Measurements from ENCODE around the gene STX19.
"Not testable (repeated sequence)": the region's sequence is repeated elsewhere in the genome, so short reads cannot be mapped to it uniquely, and the experiment has no call there.

STX19 gene

DNA sequence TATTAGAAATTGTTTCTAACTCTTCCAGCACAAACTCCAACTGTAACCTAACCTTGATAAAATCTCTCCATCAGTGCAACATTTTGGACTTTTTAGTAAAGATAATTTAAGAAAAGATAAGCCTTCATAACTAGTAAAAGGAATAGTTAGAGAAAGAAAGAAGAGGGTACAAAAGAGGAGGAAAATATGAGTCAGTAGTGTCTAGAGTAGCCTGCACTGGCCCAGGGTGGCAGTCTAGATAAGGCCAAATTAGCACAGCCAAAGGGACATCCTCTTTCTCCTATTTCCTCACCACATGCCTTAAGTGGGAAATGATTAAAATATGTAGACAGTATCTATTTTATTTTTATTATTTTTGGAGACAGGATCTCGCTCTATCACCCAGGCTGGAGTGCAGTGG, 58.4 kb downstream of the STX19 start:
- DNase-seq, result no peak

DNA sequence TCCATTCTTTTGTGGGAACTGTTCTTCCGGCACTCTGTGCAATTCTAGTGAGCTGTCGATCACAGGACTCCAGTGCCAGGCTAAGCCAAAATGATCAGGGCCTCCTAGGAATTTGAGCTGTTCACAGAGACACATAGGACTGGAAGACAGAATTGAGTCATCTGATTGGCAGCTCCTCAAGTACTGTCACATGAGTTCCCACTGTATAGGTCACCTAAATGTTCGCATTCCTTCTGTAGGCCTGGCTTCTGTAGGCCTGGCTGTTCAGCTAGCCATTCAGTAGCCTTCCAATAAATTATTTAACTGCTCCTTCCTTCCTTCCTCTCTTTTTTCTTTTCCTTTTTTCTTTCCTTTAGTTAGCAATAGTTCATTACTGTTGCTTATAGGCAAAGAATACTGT, 59.0 kb downstream of the STX19 start:
- no peak for DNase-seq

DNA sequence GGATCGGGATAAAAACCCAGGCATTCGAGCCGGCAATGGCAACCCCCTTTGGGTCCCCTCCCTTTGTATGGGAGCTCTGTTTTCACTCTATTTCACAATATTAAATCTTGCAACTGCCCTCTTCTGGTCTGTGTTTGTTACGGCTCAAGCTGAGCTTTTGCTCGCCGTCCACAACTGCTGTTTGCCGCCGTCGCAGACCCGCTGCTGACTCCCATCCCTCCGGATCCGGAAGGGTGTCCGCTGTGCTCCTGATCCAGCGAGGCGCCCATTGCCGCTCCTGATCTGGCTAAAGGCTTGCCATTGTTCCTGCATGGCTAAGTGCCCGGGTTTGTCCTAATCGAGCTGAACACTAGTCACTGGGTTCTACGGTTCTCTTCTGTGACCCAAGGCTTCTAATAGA, 63.3 kb downstream of the STX19 start:
- not testable (repeated sequence) for DNase-seq
